Stimulated activated CD8-positive, alpha-beta memory T cell treated with anti-CD3 and anti-CD28 coated beads, Interleukin-4, amount 100 ng/mL, for 48 hours (primary cell): Measurements from ENCODE around the gene LRRC42.
"Not testable (repeated sequence)": the region's sequence is repeated elsewhere in the genome, so short reads cannot be mapped to it uniquely, and the experiment has no call there.

Source experiments
- DNase-seq: peaks from one replicate; pipeline ENCODE4 v3.0.0-alpha.2; 2020

The LRRC42 gene

GRCh38 chr1:53968125-53968513 is 22.0 kb downstream of the LRRC42 start:
- DNase-seq: no peak

- DNase-seq: not testable (repeated sequence)
These were observed 23.2 kb downstream of the LRRC42 start for GRCh38 chr1:53969323-53969722.

- no peak for DNase-seq
These were observed 25.6 kb downstream of the LRRC42 start for GRCh38 chr1:53971718-53972117.

GRCh38 chr1:53975861-53976260 is 29.7 kb downstream of the LRRC42 start:
- DNase-seq: no peak

- no peak for DNase-seq
These were observed 33.7 kb downstream of the LRRC42 start for GRCh38 chr1:53979712-53980450.

- no peak for DNase-seq
These were observed 35.1 kb downstream of the LRRC42 start for GRCh38 chr1:53981220-53981619.

- DNase-seq: no peak
These were observed 36.0 kb downstream of the LRRC42 start for GRCh38 chr1:53982034-53982762.

GRCh38 chr1:53982763-53983104 is 36.6 kb downstream of the LRRC42 start:
- DNase-seq: no peak

- no peak for DNase-seq
These were observed 38.6 kb downstream of the LRRC42 start for GRCh38 chr1:53984726-53985125.

- DNase-seq: no peak
These were observed 40.3 kb downstream of the LRRC42 start for GRCh38 chr1:53986458-53986857.

GRCh38 chr1:53987880-53988279 is 41.7 kb downstream of the LRRC42 start:
- no peak for DNase-seq

GRCh38 chr1:53992085-53992874 is 46.1 kb downstream of the LRRC42 start:
- no peak for DNase-seq

- DNase-seq: not testable (repeated sequence)
These were observed 48.4 kb downstream of the LRRC42 start for GRCh38 chr1:53994516-53994915.

GRCh38 chr1:53995683-53996082 is 49.5 kb downstream of the LRRC42 start:
- DNase-seq: no peak

- no peak for DNase-seq
These were observed 52.1 kb downstream of the LRRC42 start for GRCh38 chr1:53998223-53998622.

- no peak for DNase-seq
These were observed 53.8 kb downstream of the LRRC42 start for GRCh38 chr1:53999920-54000319.

GRCh38 chr1:54001591-54001990 is 55.4 kb downstream of the LRRC42 start:
- DNase-seq: no peak

- no peak for DNase-seq
These were observed 56.5 kb downstream of the LRRC42 start for GRCh38 chr1:54002544-54003248.

- DNase-seq: no peak
These were observed 57.1 kb downstream of the LRRC42 start for GRCh38 chr1:54003249-54003646.

GRCh38 chr1:54003750-54004480 is 57.8 kb downstream of the LRRC42 start:
- DNase-seq: not testable (repeated sequence)

GRCh38 chr1:54004481-54005049 is 58.4 kb downstream of the LRRC42 start:
- DNase-seq: no peak

- DNase-seq: no peak
These were observed 60.4 kb downstream of the LRRC42 start for GRCh38 chr1:54006508-54006907.
